Right lobe of liver (tissue), 4 donors: ENCODE measurements around the gene SLC13A1.

Experiments
- CTCF ChIP-seq, 4 donors: fragments of 200-600 bp in 3 of 4; fragments of 450-650 bp in 1 of 4; IDR thresholded peaks; one replicate each; pipeline versions ENCODE4 v1.5.1 to v1.8.0; 2016 to 2022; ENCODE audit warnings: antibody characterized with exemption in 4 of 4, mild to moderate bottlenecking in 2 of 4
- POLR2A ChIP-seq: fragments of 450-650 bp; IDR thresholded peaks from one replicate; pipeline ENCODE4 v1.6.1; 2017; ENCODE audit warnings: antibody characterized with exemption, mild to moderate bottlenecking
- donor health status: DM: no; HTN: no; CAD: no.
- donor health status: DM: no; HTN: no; CAD: no.
- donor health status: DM: no; HTN: yes; CAD: no.

GRCh38 chr7:123114288-123114687, 85.5 kb downstream of the SLC13A1 start:
- no peak for TF ChIP-seq POLR2A
- TF ChIP-seq CTCF (IDR thresholded peaks at IDR 0.05): no peak
